Measurements from ENCODE around the gene ABCA7. TPM values are rescaled to one million over a fixed set of nuclear protein-coding genes. Genes with fewer than 3 reads are reported as not detected.

The ABCA7 gene
- total and polyA plus RNA-seq, 2 experiments from 2014 or later: 2.1 to 2.6 TPM

GRCh38 chr19:1067341-1067957, 27.5 kb downstream of the ABCA7 start:
- Histone ChIP-seq H3K9me3 (ENCODE audit: low read depth) (no peaks in the 10 kb centered on the region), H3K27me3 (replicated peaks; ENCODE audit: insufficient read depth) (peaks cover 31% of the 10 kb centered on the region), H3K27ac (no peak overlapping the region), H3K4me3 (peak overlapping the region; percentile 59), H4K20me1 (ENCODE audit: insufficient read depth) (no peaks in the 10 kb centered on the region), H3K36me3 (ENCODE audit: low read depth) (no peaks in the 10 kb centered on the region), H3K79me2 (ENCODE audit: insufficient read depth) (no peaks in the 10 kb centered on the region), H2AFZ (peak overlapping the region; percentile 12; the same call in 1 of the 2 replicates), H3K9ac (peak overlapping the region; percentile 51; the same call in 1 of the 2 replicates), H3K4me1 (ENCODE audit: insufficient read depth) (no peaks in the 10 kb centered on the region), H3F3A (ENCODE audit: insufficient read depth) (no peaks in the 10 kb centered on the region), H3K4me2 (ENCODE audit: unreplicated experiment) (peak overlapping the region; percentile 73), H3K9me2 (ENCODE audit: insufficient read depth) (no peaks in the 10 kb centered on the region)
- no peak for DNase-seq
- in situ Hi-C loops (cut with MboI): no loop called here
- WGBS, 2 experiments (ENCODE audit: low coverage in 1 of 2, low lambda C conversion rate in 2 of 2, missing lambda C conversion rate in 2 of 2): 4 to 7% methylated on average over 29 to 38 of the region's 38 CpGs
- TF ChIP-seq EZH2phosphoT487 (IDR thresholded peaks at IDR 0.05; ENCODE audit: insufficient read depth, low read depth): no peak
- no peak for TF ChIP-seq EZH2 (IDR thresholded peaks at IDR 0.05; ENCODE audit: insufficient read depth, poor library complexity, severe bottlenecking)

GRCh38 chr19:1068009-1069001, 28.4 kb downstream of the ABCA7 start:
- TF ChIP-seq EZH2phosphoT487 (IDR thresholded peaks at IDR 0.05; ENCODE audit: insufficient read depth, low read depth) (no peak), EZH2 (IDR thresholded peaks at IDR 0.05; ENCODE audit: insufficient read depth, poor library complexity, severe bottlenecking) (no peak)
- peaks cover 31% of the 10 kb centered on the region for H3K27me3 ChIP-seq (replicated peaks; ENCODE audit: insufficient read depth)

GRCh38 chr19:1069009-1069779, 29.3 kb downstream of the ABCA7 start:
- TF ChIP-seq EZH2phosphoT487 (IDR thresholded peaks at IDR 0.05; ENCODE audit: insufficient read depth, low read depth) (no peak), EZH2 (IDR thresholded peaks at IDR 0.05; ENCODE audit: insufficient read depth, poor library complexity, severe bottlenecking) (no peak)
- WGBS, 2 experiments (ENCODE audit: low coverage in 1 of 2, low lambda C conversion rate in 2 of 2, missing lambda C conversion rate in 2 of 2): 53% methylated on average over 25 of the region's 25 CpGs
- Histone ChIP-seq H3K36me3 (ENCODE audit: low read depth) (no peaks in the 10 kb centered on the region), H3K4me3 (no peak overlapping the region), H3F3A (ENCODE audit: insufficient read depth) (no peaks in the 10 kb centered on the region), H3K9me2 (ENCODE audit: insufficient read depth) (no peaks in the 10 kb centered on the region), H4K20me1 (ENCODE audit: insufficient read depth) (no peaks in the 10 kb centered on the region), H3K4me2 (ENCODE audit: unreplicated experiment) (no peak overlapping the region), H3K9me3 (ENCODE audit: low read depth) (no peaks in the 10 kb centered on the region), H2AFZ (no peak overlapping the region), H3K79me2 (ENCODE audit: insufficient read depth) (no peaks in the 10 kb centered on the region), H3K4me1 (ENCODE audit: insufficient read depth) (no peaks in the 10 kb centered on the region), H3K27me3 (replicated peaks; ENCODE audit: insufficient read depth) (peaks cover 31% of the 10 kb centered on the region), H3K27ac (no peak overlapping the region), H3K9ac (no peak overlapping the region)
- DNase-seq: no peak
- in situ Hi-C loops (cut with MboI): no loop called here

More at GRCh38 chr19:1068009-1069001, 28.4 kb downstream of the ABCA7 start:
- H4K20me1 ChIP-seq (ENCODE audit: insufficient read depth): no peaks in the 10 kb centered on the region
- H3K4me3 ChIP-seq: no peak overlapping the region
- no peaks in the 10 kb centered on the region for H3K9me2 ChIP-seq (ENCODE audit: insufficient read depth)
- 66 to 76% methylated on average over 33 to 36 of the region's 45 CpGs for WGBS, 2 experiments (ENCODE audit: low coverage in 1 of 2, low lambda C conversion rate in 2 of 2, missing lambda C conversion rate in 2 of 2)
- DNase-seq: no peak
- H2AFZ ChIP-seq: no peak overlapping the region
- H3K4me1 ChIP-seq (ENCODE audit: insufficient read depth): no peaks in the 10 kb centered on the region
- no peak overlapping the region for H3K4me2 ChIP-seq (ENCODE audit: unreplicated experiment)
- in situ Hi-C loops (cut with MboI): no loop called here
- no peaks in the 10 kb centered on the region for H3K36me3 ChIP-seq (ENCODE audit: low read depth)
- no peak overlapping the region for H3K27ac ChIP-seq
- no peaks in the 10 kb centered on the region for H3K79me2 ChIP-seq (ENCODE audit: insufficient read depth)
- H3K9ac ChIP-seq: no peak overlapping the region
- H3F3A ChIP-seq (ENCODE audit: insufficient read depth): no peaks in the 10 kb centered on the region
- no peaks in the 10 kb centered on the region for H3K9me3 ChIP-seq (ENCODE audit: low read depth)

- Histone ChIP-seq H3F3A (ENCODE audit: insufficient read depth) (no peaks in the 10 kb centered on the region), H3K4me2 (ENCODE audit: unreplicated experiment) (no peak overlapping the region), H3K27ac (no peak overlapping the region), H3K4me1 (ENCODE audit: insufficient read depth) (no peaks in the 10 kb centered on the region), H3K36me3 (ENCODE audit: low read depth) (no peaks in the 10 kb centered on the region), H2AFZ (no peak overlapping the region), H3K9ac (no peak overlapping the region), H3K9me2 (ENCODE audit: insufficient read depth) (no peaks in the 10 kb centered on the region), H3K79me2 (ENCODE audit: insufficient read depth) (no peaks in the 10 kb centered on the region), H4K20me1 (ENCODE audit: insufficient read depth) (no peaks in the 10 kb centered on the region), H3K27me3 (replicated peaks; ENCODE audit: insufficient read depth) (peaks cover 31% of the 10 kb centered on the region), H3K4me3 (no peak overlapping the region), H3K9me3 (ENCODE audit: low read depth) (no peaks in the 10 kb centered on the region)
- WGBS, 2 experiments (ENCODE audit: low coverage in 1 of 2, low lambda C conversion rate in 2 of 2, missing lambda C conversion rate in 2 of 2): 12 to 15% methylated on average over 21 of the region's 21 CpGs
- in situ Hi-C loops (cut with MboI): no loop called here
- no peak for TF ChIP-seq EZH2 (IDR thresholded peaks at IDR 0.05; ENCODE audit: insufficient read depth, poor library complexity, severe bottlenecking)
- 0 out of 2 replicates have a peak, but pooled peaks have one; percentile 34 for TF ChIP-seq EZH2phosphoT487 (IDR thresholded peaks at IDR 0.05; ENCODE audit: insufficient read depth, low read depth)
- DNase-seq: no peak
Observed at GRCh38 chr19:1070576-1070930, 30.6 kb downstream of the ABCA7 start.
